H1 (cell line): Measurements from ENCODE around the gene PLPP7. TPM values are rescaled to one million over a fixed set of nuclear protein-coding genes. Genes with fewer than 3 reads are reported as not detected.

Source experiments
- CTCF ChIA-PET: fragments of 300-600 bp; sonication (Branson Sonifier 250); formaldehyde crosslinking; loops from one replicate; lab custom pipeline; 2021; ENCODE audit not compliant: partially characterized antibody; lab: Charles Lee
- POLR2A ChIA-PET: fragments of 300-600 bp; sonication (Branson Sonifier 250); formaldehyde crosslinking; loops from one replicate; lab custom pipeline; 2021; ENCODE audit warnings: inconsistent platforms; ENCODE audit not compliant: partially characterized antibody; lab: Charles Lee
- DNase-seq, 2 experiments: peaks; one replicate each; pipeline versions ENCODE4 v3.0.0 to v3.0.0-alpha.2; 2010 to 2022; ENCODE audit warnings: low spot score in 2 of 2, low read depth in 1 of 2, mixed read lengths in 1 of 2
- FAIRE-seq: peaks from 2 replicates; lab custom pipeline; 2011; peaks lifted over from hg19 to GRCh38; lab: Jason Lieb, UNC
- H2AFZ ChIP-seq: 2 replicates; pipeline ENCODE4 v1.8.1; 2012; ENCODE audit warnings: low read length, inconsistent platforms
- H2AK5ac ChIP-seq: 2 replicates; pipeline ENCODE4 v1.6.1; 2013; ENCODE audit warnings: low read depth, low read length
- H2BK120ac ChIP-seq: replicated peaks from 2 replicates; pipeline ENCODE3; 2013; ENCODE audit warnings: low read depth, low read length, inconsistent platforms
- H2BK12ac ChIP-seq: 2 replicates; pipeline ENCODE4 v1.6.1; 2013; ENCODE audit warnings: low read depth, low read length
- H2BK15ac ChIP-seq: 2 replicates; pipeline ENCODE4 v1.6.1; 2013; ENCODE audit warnings: low read length
- H2BK20ac ChIP-seq: 2 replicates; pipeline ENCODE4 v1.6.1; 2013; ENCODE audit warnings: low read length
- H2BK5ac ChIP-seq: 2 replicates; pipeline ENCODE4 v1.6.1; 2013; ENCODE audit warnings: low read depth, low read length
- H3K14ac ChIP-seq: 2 replicates; pipeline ENCODE4 v1.6.1; 2013; ENCODE audit warnings: inconsistent platforms; ENCODE audit not compliant: insufficient read length
- H3K18ac ChIP-seq: 2 replicates; pipeline ENCODE4 v1.6.1; 2013; ENCODE audit warnings: low read length; ENCODE audit errors: extremely low read depth
- H3K23ac ChIP-seq: 2 replicates; pipeline ENCODE4 v1.6.1; 2013; ENCODE audit warnings: inconsistent platforms; ENCODE audit not compliant: insufficient read length
- H3K23me2 ChIP-seq: 2 replicates; pipeline ENCODE4 v1.6.1; 2013; ENCODE audit warnings: low read depth, low read length
- H3K27ac ChIP-seq: 2 replicates; pipeline ENCODE4 v1.6.1; 2011; ENCODE audit warnings: low read depth, low read length, inconsistent platforms
- H3K27me3 ChIP-seq, 4 experiments: replicated peaks in 1 of 4; 1 replicate in 1 of 4; 2 replicates in 3 of 4; pipeline versions ENCODE4 v1.6.1 to v1.8.1; 2011 to 2013; ENCODE audit warnings: low read length in 3 of 4, mild to moderate bottlenecking in 3 of 4, inconsistent platforms in 2 of 4, mixed read lengths in 2 of 4, moderate library complexity in 1 of 4; ENCODE audit not compliant: control insufficient read depth in 3 of 4, insufficient read depth in 3 of 4; ENCODE audit errors: extremely low read depth in 1 of 4
- H3K36me3 ChIP-seq, 4 experiments: 2 replicates each; pipeline versions ENCODE4 v1.6.1 to v1.8.1; 2011 to 2013; ENCODE audit warnings: mild to moderate bottlenecking in 4 of 4, low read length in 3 of 4, moderate library complexity in 2 of 4, control low read depth in 1 of 4, inconsistent platforms in 1 of 4; ENCODE audit not compliant: insufficient read depth in 4 of 4, control insufficient read depth in 2 of 4
- H3K4ac ChIP-seq: replicated peaks from 2 replicates; pipeline ENCODE3; 2013; ENCODE audit warnings: low read length, low read depth, mixed read lengths, inconsistent platforms; ENCODE audit not compliant: insufficient read length
- H3K4me1 ChIP-seq, 4 experiments: replicated peaks in 1 of 4; 1 replicate in 1 of 4; 2 replicates in 3 of 4; pipeline versions ENCODE4 v1.6.1 to v1.8.1; 2011 to 2013; ENCODE audit warnings: low read length in 3 of 4, inconsistent platforms in 2 of 4, mixed read lengths in 1 of 4; ENCODE audit not compliant: insufficient read depth in 4 of 4, control insufficient read depth in 3 of 4
- H3K4me2 ChIP-seq, 2 experiments: 2 replicates each; pipeline versions ENCODE4 v1.6.1 to v1.8.1; 2011 to 2013; ENCODE audit warnings: low read depth in 2 of 2, low read length in 2 of 2, control low read depth in 1 of 2, inconsistent platforms in 1 of 2, mild to moderate bottlenecking in 1 of 2; ENCODE audit not compliant: insufficient read depth in 1 of 2
- H3K4me3 ChIP-seq, 4 experiments: fragments of 200-600, 300-600 bp in 1 of 4; sonication (generic), shearing (Covaris generic), sonication (Bioruptor Twin) in 1 of 4; 2 replicates each; pipeline versions ENCODE4 v1.5.1 to v1.8.1; 2011 to 2016; ENCODE audit warnings: low read length in 4 of 4, low read depth in 3 of 4, control low read depth in 2 of 4, inconsistent platforms in 2 of 4, mild to moderate bottlenecking in 2 of 4, mixed read lengths in 1 of 4, moderate library complexity in 1 of 4; ENCODE audit not compliant: insufficient read depth in 2 of 4; ENCODE audit errors: extremely low read depth in 1 of 4
- H3K56ac ChIP-seq: replicated peaks from 2 replicates; pipeline ENCODE3; 2013; ENCODE audit warnings: low read depth, mild to moderate bottlenecking, mixed read lengths, low read length, inconsistent platforms; ENCODE audit not compliant: insufficient read length
- H3K79me1 ChIP-seq: 2 replicates; pipeline ENCODE4 v1.6.1; 2013; ENCODE audit warnings: low read depth, low read length, control low read depth
- H3K79me2 ChIP-seq, 2 experiments: 2 replicates each; pipeline versions ENCODE4 v1.6.1 to v1.8.1; 2012 to 2013; ENCODE audit warnings: low read length in 2 of 2, mild to moderate bottlenecking in 2 of 2, inconsistent platforms in 1 of 2; ENCODE audit not compliant: insufficient read depth in 2 of 2, control insufficient read depth in 1 of 2
- H3K9ac ChIP-seq, 4 experiments: replicated peaks in 1 of 4; 1 replicate in 1 of 4; 2 replicates in 3 of 4; pipeline versions ENCODE4 v1.6.1 to v1.8.1; 2011 to 2013; ENCODE audit warnings: low read depth in 3 of 4, low read length in 3 of 4, control low read depth in 2 of 4, mild to moderate bottlenecking in 2 of 4, moderate library complexity in 2 of 4, inconsistent platforms in 1 of 4; ENCODE audit errors: extremely low read depth in 1 of 4
- H3K9me3 ChIP-seq, 2 experiments: 2 replicates each; pipeline versions ENCODE4 v1.6.1 to v1.8.1; 2012 to 2013; ENCODE audit warnings: mild to moderate bottlenecking in 2 of 2, moderate library complexity in 2 of 2, control low read depth in 1 of 2, inconsistent platforms in 1 of 2, low read depth in 1 of 2, low read length in 1 of 2, mixed read lengths in 1 of 2; ENCODE audit not compliant: insufficient read depth in 2 of 2
- H4K20me1 ChIP-seq, 2 experiments: replicated peaks in 1 of 2; 2 replicates each; pipeline versions ENCODE3 to v1.8.1; 2011 to 2013; ENCODE audit warnings: inconsistent platforms in 2 of 2, low read length in 2 of 2, mild to moderate bottlenecking in 1 of 2; ENCODE audit not compliant: insufficient read depth in 2 of 2, control insufficient read depth in 1 of 2
- H4K5ac ChIP-seq: 2 replicates; pipeline ENCODE4 v1.6.1; 2013; ENCODE audit warnings: low read length, low read depth, mixed read lengths, inconsistent platforms; ENCODE audit not compliant: insufficient read length
- H4K8ac ChIP-seq: 2 replicates; pipeline ENCODE4 v1.8.0; 2013; ENCODE audit warnings: mild to moderate bottlenecking, moderate library complexity, low read length, inconsistent platforms; ENCODE audit not compliant: insufficient read depth; ENCODE audit errors: extremely low read depth
- H4K91ac ChIP-seq: replicated peaks from 2 replicates; pipeline ENCODE3; 2013; ENCODE audit warnings: low read length, mixed read lengths, inconsistent platforms; ENCODE audit not compliant: insufficient read length
- BACH1 ChIP-seq: IDR thresholded peaks from 2 replicates; pipeline ENCODE4 v1.6.1; 2012; ENCODE audit warnings: low read length, improper control_type of control experiment
- CBX5 ChIP-seq: fragments of 300-800, 300-1000 bp; sonication (generic); IDR thresholded peaks from 2 replicates; pipeline ENCODE4 v1.7.1; 2016; ENCODE audit warnings: antibody characterized with exemption, low read length, low read depth
- GABPA ChIP-seq: IDR thresholded peaks from 2 replicates; pipeline ENCODE4 v1.6.1; 2011; ENCODE audit warnings: mild to moderate bottlenecking, low read length, moderate library complexity, borderline replicate concordance; ENCODE audit not compliant: insufficient read depth
- NANOG ChIP-seq: IDR thresholded peaks from 2 replicates; pipeline ENCODE4 v1.6.1; 2011; ENCODE audit warnings: low read length, low read depth, mild to moderate bottlenecking, inconsistent platforms; ENCODE audit not compliant: insufficient read depth, poor library complexity, severe bottlenecking
- RAD21 ChIP-seq, 2 experiments: IDR thresholded peaks in 1 of 2; conservative IDR thresholded peaks in 1 of 2; 2 replicates each; pipeline ENCODE4 v1.6.1; 2011; ENCODE audit warnings: low read depth in 2 of 2, low read length in 2 of 2, improper control_type of control experiment in 1 of 2, inconsistent platforms in 1 of 2, mild to moderate bottlenecking in 1 of 2, moderate library complexity in 1 of 2
- YY1 ChIP-seq: IDR thresholded peaks from 2 replicates; pipeline ENCODE4 v1.6.1; 2011; ENCODE audit warnings: low read depth, mild to moderate bottlenecking, low read length
- WGBS, 2 experiments: shearing (Covaris generic) in 1 of 2; methylation state at CpG; one replicate each; pipeline versions ENCODE4 v1.1.6 to v1.1.7; 2013 to 2015; ENCODE audit warnings: low lambda C conversion rate in 2 of 2, mixed read lengths in 2 of 2, inconsistent platforms in 1 of 2, low coverage in 1 of 2, missing lambda C conversion rate in 1 of 2; ENCODE audit not compliant: insufficient replicate concordance in 2 of 2, insufficient coverage in 1 of 2, insufficient read length in 1 of 2; ENCODE audit errors: extremely low coverage in 1 of 2, missing lambda C conversion rate in 1 of 2; 5-methylcytosine and 5-hydroxymethylcytosine counted together
- polyA plus RNA-seq, 7 experiments: library from polyadenylated mRNA; depleted of rRNA in 3 of 7; stranded (reverse) in 5 of 7; unstranded in 2 of 7; fragments of >200 nt in 5 of 7; fragments of 200-250 nt in 2 of 7; gene quantifications; 1 replicate in 5 of 7; 2 replicates in 1 of 7; 4 replicates in 1 of 7; pipeline versions ENCODE4 v1.2.1 to v1.2.3, GENCODE V29; 2011 to 2013; ENCODE audit warnings: missing spikeins in 2 of 7, mixed read lengths in 2 of 7
- total RNA-seq: library from RNA; stranded (reverse); fragmentation: NEBNext Ultra II Directional; extraction: Animal tissue kit (Norgen Biotek cat#: 25700); gene quantifications from 2 replicates; pipeline ENCODE4 v1.2.1, GENCODE V29; 2021
- TF ChIP-seq, protein P1 (sequence below), 3 experiments: IDR thresholded peaks; 1 replicate in 2 of 3; 2 replicates in 1 of 3; pipeline versions ENCODE4 v1.5.1 to v1.6.1; 2011; ENCODE audit warnings: low read length in 3 of 3, mild to moderate bottlenecking in 3 of 3, inconsistent platforms in 2 of 3, low read depth in 1 of 3, moderate library complexity in 1 of 3; ENCODE audit not compliant: insufficient read depth in 1 of 3; ENCODE audit errors: control extremely low read depth in 1 of 3

PLPP7 gene
- total and polyA plus RNA-seq, 2 of the 8 experiments (the other 6 are each of a cell fraction or from before 2014, with no cell fraction given), result 3.4 to 3.9 TPM

DNA sequence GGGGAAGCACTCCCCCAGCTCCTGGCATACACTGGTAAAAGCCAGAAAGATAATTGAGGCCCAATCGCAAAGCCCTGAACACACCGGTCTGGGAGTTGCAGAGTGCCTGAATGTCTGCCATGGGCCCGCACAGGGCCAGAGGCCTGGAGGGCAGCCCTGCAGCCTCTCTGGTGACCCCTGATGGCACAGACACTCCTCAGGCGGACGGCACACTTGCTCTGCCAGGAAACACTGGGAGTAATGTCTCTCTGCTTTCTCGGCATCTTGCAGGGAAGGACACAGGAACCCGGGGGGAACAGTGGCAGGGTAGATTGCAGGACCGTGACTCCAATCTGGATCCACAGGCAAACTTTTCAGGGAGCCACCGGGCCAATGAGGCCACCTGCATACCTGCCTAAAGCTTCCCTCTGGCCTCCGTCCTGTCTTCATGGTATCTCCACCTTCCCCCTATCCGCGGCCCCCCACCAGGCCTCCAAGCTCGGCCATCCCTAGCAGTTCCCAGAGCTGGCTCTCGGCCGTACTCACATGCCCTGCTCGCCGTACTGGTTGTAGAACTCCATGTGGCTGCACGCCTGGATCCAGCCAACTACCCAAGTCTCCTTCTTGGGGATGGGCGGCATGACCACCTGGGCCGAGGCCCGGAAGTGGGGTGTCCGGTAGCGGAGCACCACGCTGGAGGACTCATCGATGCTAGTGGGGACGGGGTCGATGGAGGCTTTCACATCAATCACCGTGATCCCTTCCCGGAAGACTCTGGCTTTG is 14.0 kb upstream of the PLPP7 start:
- H3K4me2 ChIP-seq, result peak overlapping the region in 1 of 2 experiments; percentile 55; a peak in 2 of 4 replicates
- H4K91ac ChIP-seq, result no peak overlapping the region
- H4K8ac ChIP-seq, result no peak overlapping the region
- 86% methylated on average over 29 of the region's 29 CpGs; no CpG with 5 or more reads in 1 of the 2 experiments for WGBS, 2 experiments
- 0 out of 2 replicates have a peak overlapping the region, but pooled peaks have one; percentile 16 for H2AK5ac ChIP-seq
- no peak overlapping the region for H3K56ac ChIP-seq
- no peak overlapping the region for H3K23ac ChIP-seq
- H3K14ac ChIP-seq, result no peak overlapping the region
- H2AFZ ChIP-seq, result no peak overlapping the region
- H3K4me3 ChIP-seq, result peak overlapping the region in 1 of 4 experiments; percentile 72; a peak in 2 of 8 replicates
- FAIRE-seq (no peak), DNase-seq (no peak)
- TF ChIP-seq BACH1 (no peak), NANOG (no peak), GABPA (peak; percentile 55; the same call in 1 of the 2 replicates), YY1 (peak; percentile 41; the same call in 1 of the 2 replicates), RAD21 (IDR thresholded peaks at IDR 0.05 in 1 of 2, conservative IDR thresholded peaks at IDR 0.05 in 1 of 2; ENCODE audit: low read depth in 2 of 2, low read length in 2 of 2) (peak; percentile 54 to 70), CBX5 (no peak)
- TF ChIP-seq, protein P1, sequence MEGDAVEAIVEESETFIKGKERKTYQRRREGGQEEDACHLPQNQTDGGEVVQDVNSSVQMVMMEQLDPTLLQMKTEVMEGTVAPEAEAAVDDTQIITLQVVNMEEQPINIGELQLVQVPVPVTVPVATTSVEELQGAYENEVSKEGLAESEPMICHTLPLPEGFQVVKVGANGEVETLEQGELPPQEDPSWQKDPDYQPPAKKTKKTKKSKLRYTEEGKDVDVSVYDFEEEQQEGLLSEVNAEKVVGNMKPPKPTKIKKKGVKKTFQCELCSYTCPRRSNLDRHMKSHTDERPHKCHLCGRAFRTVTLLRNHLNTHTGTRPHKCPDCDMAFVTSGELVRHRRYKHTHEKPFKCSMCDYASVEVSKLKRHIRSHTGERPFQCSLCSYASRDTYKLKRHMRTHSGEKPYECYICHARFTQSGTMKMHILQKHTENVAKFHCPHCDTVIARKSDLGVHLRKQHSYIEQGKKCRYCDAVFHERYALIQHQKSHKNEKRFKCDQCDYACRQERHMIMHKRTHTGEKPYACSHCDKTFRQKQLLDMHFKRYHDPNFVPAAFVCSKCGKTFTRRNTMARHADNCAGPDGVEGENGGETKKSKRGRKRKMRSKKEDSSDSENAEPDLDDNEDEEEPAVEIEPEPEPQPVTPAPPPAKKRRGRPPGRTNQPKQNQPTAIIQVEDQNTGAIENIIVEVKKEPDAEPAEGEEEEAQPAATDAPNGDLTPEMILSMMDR (IDR thresholded peaks at IDR 0.05; ENCODE audit: control extremely low read depth in 1 of 3, insufficient read depth in 1 of 3, low read depth in 1 of 3, low read length in 3 of 3), result peak in 2 of 3 experiments; percentile 59 to 68; a peak in 3 of 4 replicates
- no peak overlapping the region for H2BK5ac ChIP-seq
- H2BK120ac ChIP-seq, result no peak overlapping the region
- no peak overlapping the region for H4K5ac ChIP-seq
- H3K4ac ChIP-seq, result no peak overlapping the region
- no peaks in the 10 kb centered on the region for H3K36me3 ChIP-seq
- no peaks in the 10 kb centered on the region for H3K9me3 ChIP-seq
- CTCF ChIA-PET, result interaction anchor here (0.7 to 2.3 kb wide), 12 partner anchors 9 to 1094 kb away, joined by 3 to 14 read pairs (median 4); no protein-coding TSS in a partner anchor
- H3K27me3 ChIP-seq, result peaks cover 2 to 20% (median 13%) of the 10 kb centered on the region in 4 experiments; a peak in 6 of 7 replicates
- no peaks in the 10 kb centered on the region for H4K20me1 ChIP-seq
- no peak overlapping the region for H2BK12ac ChIP-seq
- H3K23me2 ChIP-seq, result peaks cover 2% of the 10 kb centered on the region; the same call in 1 of the 2 replicates
- H3K18ac ChIP-seq, result no peak overlapping the region
- POLR2A ChIA-PET, result interaction anchor here (1.4 to 1.6 kb wide), 2 partner anchors 13 to 36 kb away, joined by 3 to 8 read pairs; partner anchors contain the start of gene PLPP7
- H3K9ac ChIP-seq, result no peak overlapping the region
- no peak overlapping the region for H3K27ac ChIP-seq
- no peak overlapping the region for H2BK20ac ChIP-seq
- no peaks in the 10 kb centered on the region for H3K79me1 ChIP-seq
- H3K79me2 ChIP-seq, result no peaks in the 10 kb centered on the region
- peak overlapping the region; percentile 72 for H2BK15ac ChIP-seq
- peaks cover 0 to 17% (median 9%) of the 10 kb centered on the region in 4 experiments; a peak in 5 of 7 replicates for H3K4me1 ChIP-seq
